G401.6 (cell line): Measurements from ENCODE around the gene RAPGEF6.
A peak's percentile ranks its signal among the peaks of the same experiment; 100 is the strongest.
"Not testable (repeated sequence)": the region's sequence is repeated elsewhere in the genome, so short reads cannot be mapped to it uniquely, and the experiment has no call there.

Experiments
- FAIRE-seq: peaks from 2 replicates; lab custom pipeline; 2012; peaks lifted over from hg19 to GRCh38; lab: Jason Lieb, UNC

The RAPGEF6 gene

DNA sequence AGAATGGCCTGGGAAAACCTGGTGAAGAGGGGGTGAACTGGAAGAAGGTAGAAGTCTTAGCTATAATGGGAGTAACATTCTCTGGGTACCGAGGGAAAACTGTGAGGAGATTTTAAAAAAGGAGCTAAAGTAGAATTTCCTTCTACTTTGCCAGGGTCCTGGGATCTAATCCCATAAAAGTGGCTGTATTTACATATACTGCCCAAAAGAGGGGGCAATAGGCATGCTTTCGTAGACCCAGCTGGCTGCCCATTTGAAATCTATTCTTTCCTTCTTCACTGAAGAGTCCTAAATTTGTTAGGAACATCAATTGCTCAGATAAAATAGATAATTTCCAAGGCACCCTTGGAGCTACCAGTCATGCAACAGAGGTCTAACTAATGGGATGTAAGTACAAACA lies 212.0 kb downstream of the RAPGEF6 start:
- FAIRE-seq, result peak; percentile 42

DNA sequence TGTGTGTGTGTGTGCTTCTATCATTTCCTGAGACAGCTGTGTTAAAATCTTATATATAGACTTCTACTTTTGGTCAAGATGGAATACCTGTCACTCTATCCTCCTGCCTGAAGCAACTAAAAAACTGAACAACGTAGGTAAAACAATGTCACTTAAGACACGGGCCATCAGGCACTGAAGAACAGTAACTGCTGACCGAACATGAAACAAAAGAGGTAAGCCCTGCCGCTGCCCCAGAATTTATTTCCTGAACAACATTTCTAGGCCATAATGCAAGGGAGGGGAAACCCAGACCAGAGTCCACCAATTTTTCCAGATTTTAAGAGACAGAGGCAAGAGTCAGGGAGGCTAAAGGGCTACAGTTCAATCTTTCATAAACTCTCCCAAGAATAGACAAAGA lies 215.2 kb downstream of the RAPGEF6 start:
- no peak for FAIRE-seq

DNA sequence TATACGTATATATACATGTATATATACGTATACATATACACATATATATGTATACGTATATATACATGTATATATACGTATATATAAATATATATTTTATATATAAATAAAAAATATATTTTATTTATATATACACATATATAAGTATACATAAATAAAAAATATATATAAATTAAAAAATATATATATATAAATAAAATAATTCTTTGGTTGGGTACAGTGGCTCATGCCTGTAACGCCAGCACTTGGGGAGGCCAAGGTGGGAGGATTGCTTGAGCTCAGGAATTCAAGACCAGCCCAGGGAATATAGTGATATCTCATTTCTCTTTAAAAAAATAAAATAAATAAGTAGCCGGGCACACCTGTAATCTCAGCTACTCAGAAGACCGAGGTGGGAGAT lies 216.2 kb downstream of the RAPGEF6 start:
- peak; percentile 91 for FAIRE-seq

DNA sequence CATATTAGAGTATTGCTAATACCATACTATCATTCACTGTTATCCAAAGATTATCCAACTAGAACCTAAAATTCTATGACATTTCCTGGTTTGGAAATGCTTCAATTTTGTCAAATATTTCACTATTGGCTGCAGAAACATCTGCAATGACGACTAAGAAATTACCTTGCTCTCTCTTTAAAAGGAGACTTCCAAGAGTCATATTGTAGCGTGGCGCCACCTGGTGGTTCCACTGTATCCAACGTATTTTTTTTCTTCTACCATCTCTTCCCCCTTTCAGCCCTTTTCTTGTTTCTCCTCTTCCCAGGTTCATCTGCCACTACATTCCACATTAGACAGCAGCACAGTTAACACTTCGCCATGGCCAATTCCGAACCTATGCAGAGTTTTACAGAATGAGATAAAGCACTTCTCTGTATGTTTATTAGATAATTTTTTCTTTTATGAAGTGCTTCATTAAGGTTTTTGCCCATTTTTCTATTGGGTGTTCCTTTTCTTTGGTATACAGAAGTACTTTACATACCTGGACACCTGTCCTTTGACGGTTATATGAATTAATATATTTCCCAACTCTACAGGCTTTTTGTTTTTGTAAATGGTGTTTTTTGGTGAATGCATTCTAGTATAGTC lies 217.7 kb downstream of the RAPGEF6 start:
- peak; percentile 92 for FAIRE-seq

DNA sequence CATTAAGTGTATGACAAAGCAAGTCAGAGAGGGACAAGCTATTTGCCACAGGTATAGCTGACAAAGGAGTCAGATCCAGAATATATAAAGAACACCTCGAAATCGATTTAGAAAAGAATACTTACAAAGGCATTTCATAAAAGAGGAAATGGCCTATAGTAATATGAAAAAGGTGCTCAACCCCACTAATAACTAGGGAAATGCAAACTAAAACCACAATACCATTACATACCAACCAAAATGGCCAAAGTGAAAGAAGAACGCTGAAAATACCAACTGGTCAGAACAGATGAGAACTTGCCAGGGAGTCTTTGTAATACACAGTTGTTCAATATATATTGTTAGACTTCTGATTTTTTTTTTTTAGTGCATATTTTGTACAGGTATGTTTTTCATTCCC lies 218.3 kb downstream of the RAPGEF6 start:
- no peak for FAIRE-seq

DNA sequence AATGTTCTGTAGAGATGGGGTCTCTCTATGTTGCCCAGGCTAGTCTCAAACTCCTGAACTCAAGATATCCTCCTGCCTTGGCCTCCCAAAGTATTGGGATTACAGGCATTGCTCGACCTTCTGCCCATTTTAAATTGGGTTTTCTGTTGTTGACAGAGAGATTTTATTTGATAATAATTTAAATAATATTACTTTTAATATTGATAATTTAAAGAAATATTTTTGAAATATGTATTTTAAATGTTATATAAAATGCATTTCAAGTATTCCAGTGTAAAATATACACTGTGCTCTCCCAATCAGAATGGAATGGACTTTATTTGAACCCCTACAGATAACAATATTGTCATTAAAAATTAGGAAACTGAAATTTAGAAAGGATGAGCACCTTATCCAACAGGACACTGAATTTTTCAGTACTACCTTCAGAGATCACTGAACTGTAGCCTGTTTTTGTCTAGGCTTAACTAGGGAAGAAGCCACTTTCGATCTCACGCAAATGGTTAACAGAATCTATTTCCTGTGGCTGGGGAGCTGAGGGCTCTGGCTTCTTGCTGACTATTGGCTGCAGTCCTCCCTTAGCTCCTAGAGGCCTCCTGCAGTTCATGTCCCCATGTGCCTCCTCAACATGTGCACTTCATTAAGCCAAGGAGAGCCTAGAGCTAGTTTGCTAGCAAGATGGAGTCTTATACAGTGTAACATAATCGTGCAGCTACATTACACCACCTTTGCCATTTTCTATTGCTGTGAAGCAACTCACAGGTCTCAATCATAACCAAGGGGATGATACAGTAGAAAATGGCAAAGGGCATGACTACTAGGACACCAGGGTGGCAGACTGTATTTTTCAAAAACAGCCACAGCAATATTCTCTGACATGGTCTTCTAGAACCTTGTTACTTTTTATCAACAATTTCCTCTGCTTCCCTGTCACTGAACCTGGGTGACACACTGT lies 221.1 kb downstream of the RAPGEF6 start:
- FAIRE-seq, result no peak

DNA sequence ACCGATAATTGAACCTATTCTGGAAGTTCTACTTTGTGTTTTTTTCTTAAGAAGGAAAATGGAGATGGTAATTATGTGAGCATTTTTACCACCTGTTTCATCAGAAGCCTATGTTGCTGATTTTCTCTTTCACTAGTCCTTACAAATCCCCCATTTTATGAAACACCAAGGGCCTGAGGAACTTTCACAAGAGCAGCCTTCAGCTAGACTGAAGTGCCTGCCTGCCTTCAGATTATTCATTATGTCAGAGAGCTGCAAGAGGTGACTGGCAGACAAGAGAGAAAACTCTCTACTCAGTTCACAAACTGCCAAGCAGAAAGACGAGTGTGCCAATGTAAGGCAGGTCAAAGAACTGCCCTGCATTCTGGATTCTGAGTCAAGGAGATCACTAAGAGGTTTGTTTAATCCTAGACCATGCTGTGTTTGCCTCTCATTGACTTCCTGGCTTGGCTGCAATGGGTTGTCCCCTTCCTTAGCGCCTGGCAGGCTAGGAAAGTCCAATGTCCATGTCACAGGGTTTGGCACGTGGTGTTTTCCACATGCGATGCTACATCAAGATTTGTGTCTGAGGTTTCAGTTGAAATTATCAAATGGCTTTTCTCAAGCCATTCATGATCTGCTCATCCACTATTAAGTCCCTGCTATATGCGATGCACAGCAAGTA lies 227.9 kb downstream of the RAPGEF6 start:
- no peak for FAIRE-seq

DNA sequence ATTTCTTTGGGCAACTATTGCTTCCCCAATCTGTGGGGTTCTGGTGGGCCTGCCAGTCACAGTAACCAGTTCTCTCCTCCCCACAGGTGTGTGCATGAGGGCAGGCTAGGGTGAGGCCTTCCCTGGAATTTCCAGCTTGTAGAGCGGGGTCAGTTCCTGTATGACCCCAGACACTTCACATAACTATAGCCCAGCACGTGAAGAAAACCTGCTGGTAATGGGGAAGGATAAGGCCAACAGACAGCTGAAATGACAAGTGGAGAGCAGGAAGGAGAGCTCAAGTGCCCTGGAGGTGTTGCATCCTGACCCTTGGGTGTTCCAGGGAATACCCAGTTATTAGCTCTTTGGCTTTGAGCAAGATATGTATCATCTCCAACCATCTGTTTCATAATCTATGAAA lies 229.0 kb downstream of the RAPGEF6 start:
- FAIRE-seq, result no peak

DNA sequence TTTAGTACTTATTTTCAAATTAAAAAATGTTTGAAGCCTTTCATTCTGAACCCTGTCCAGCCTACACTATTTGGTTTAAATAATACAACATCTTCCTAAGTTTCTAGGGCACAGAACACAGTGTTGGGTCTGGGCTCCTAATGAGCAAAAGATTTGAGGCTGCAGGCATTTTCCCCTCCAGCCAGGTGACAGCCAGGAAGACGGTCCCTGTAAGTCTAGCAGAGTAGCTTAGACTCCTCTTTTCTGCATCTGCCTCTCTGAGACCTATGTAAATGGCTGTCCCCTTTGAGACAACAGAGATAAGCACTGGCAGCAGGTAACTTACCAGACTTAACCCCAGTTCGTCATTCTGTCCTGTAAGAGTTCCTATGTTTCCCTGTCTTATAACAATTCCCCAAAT lies 229.4 kb downstream of the RAPGEF6 start:
- FAIRE-seq, result no peak

DNA sequence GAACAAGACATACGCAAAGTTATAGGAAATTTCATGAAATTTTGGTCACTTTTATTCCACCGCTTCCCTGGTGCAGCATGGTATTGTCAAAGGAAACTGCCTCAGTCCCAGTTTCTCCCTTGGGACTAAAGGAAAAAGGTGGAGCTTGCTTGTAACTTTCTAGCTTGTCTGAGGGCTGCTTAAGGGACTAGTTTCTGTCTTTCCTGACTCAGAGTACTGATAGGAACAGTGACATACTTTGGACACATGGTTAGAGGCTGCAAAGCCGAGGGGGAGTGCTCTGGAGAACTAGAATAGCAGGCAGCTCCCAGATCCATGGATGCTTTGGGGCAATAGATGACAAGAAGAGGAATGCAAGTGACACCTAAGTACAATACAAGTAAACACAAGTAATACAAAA lies 234.4 kb downstream of the RAPGEF6 start:
- FAIRE-seq, result no peak

DNA sequence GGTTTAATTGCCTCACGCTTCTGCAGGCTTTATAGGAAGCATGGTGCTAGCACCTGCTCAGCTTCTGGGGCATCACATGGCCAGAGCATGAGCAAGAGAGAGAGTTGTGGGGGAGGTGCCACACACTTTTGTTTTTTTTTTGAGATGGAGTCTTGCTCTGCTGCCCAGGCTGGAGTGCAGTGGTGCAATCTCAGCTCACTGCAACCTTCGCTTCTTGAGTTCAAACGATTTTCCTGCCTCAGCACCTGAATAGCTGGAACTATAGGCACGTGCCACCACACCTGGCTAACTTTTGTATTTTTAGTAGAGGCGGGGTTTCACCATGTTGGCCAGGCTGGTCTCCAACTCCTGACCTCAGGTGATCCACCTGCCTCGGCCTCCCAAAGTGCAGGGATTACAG lies 236.0 kb downstream of the RAPGEF6 start:
- FAIRE-seq, result not testable (repeated sequence)

DNA sequence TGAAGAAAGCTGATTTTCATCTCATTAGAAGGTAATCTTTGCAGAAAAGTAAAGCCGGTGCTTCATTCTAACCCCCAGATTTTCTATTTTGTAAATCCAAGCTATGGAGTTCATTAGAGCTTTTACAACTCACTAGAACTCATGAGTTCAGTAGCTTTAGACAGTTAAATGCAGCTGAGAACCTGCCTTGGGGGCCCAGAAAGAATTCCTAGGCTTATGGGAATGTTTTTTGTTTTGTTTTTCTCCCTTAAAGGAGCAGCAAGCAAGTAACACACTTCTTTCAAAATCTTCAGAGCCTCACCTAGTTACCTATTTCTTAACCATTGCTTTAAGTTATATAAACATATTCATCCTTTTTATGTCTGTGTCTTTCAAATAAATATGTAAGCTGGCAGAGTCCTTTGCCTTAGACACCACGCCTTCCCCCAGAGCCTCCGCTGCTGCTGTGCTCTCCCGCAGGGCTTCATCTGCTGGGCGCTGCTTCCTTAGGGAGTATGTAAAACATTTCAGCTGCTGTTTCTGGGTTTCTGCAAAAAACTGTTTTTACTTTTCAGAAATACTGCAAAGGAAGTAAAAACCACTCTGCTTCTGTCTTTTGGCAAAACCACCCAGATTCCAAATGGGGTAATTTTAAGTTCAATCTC lies 238.3 kb downstream of the RAPGEF6 start:
- FAIRE-seq, result no peak

DNA sequence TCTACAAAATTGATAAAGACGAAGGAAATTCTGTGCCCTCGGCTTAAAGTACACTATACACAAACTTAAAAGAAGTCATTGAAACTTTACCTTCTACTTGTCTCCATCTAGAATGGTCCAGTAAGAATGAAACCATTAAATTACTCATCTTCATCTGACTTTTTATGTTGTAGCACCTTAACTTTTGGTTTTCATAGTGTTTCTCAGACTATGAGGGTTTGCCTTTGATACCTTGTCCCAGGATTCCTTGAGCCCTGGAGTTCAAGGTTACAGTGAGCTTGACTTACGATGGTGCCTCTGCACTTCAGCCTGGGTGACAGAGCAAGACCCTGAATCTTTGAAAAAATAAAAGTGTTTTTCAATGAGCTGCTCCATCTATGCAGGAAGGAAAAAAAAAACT lies 239.0 kb downstream of the RAPGEF6 start:
- no peak for FAIRE-seq

DNA sequence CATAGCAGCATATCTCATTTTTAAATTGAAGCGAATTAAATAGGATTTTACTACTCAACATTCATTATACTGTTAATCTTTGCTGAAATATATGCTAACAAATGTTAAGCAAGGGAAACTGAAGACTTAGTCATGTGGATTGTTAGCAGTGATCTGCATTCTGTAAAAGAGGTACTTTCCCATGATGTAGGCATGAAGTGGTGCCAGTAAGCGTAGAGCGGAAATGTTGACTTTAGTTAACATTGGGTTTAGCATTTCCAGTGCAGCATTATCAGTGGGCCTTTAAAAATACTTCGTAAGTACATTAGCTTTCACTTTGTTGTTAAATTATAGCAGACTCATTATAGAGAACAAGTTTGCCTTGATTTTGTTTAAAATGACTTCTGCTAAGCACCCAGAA lies 240.9 kb downstream of the RAPGEF6 start:
- no peak for FAIRE-seq

DNA sequence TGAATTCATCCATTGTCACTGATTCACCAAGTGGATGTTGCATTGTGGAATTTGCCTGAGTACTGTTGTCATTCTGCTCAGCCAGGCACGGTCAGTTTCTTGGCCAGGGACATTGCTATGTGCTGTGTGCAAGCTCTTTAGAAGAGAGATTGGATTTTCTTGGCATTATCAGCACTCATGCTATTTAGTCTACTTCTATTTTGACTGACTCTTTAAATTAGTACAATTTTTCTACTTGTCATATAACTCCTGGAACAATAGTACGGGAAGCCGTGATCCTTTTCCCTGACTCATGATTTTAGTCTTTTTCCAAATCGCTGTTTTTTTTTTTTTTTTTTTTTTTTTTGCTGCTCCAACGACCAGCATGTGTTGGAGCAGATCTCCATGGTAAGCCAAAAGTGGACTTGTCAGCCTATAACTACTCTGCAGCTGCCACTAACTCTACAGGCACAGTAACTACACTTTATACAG lies 241.5 kb downstream of the RAPGEF6 start:
- FAIRE-seq, result no peak

DNA sequence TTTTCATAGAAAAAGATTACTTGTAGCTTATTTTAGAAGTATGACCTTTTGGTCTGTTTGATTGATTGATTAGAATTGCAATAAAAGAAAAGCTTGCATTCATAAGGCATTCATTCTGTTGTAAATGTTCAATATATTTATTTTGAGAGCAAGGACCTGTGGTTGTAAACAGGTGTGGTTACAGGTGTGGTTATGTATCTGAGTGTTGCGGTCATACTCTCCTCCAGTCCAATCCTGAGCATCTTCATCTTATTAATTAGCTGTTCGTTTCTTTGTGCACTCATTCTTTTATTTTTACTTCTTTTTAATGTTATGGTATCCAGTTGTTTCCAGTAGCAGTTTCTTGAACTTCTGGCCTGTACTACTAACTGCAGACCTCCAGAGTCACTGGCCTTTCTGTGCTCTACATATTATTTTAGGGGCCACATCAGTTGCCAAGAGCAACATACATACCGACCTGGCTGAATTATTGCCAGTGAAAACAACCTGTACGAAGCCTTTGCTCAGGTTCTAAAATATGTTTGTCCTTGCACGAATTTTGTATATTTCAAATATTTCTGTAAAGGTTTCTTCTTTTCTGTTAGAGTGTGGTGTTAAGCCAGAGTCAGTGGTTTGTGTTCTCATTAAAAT lies 242.4 kb downstream of the RAPGEF6 start:
- FAIRE-seq, result no peak

DNA sequence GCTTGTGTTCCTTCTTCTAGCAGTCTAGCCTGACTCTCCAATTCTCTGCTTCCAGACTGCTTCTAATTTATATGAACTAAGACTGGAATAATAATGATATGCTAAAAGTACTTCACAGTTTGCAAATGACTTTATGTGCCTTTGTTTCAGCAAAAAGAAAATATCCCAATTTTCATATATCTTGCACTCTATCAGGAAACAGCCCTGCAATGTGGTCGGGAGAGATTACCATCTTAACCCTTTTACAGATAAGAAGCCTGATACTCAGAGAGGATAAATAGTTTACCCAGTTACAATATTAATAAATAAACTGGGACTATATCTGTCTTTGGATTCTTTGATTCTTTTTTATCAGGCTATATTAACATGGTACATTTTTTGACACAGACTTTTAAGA lies 245.2 kb downstream of the RAPGEF6 start:
- FAIRE-seq, result no peak

DNA sequence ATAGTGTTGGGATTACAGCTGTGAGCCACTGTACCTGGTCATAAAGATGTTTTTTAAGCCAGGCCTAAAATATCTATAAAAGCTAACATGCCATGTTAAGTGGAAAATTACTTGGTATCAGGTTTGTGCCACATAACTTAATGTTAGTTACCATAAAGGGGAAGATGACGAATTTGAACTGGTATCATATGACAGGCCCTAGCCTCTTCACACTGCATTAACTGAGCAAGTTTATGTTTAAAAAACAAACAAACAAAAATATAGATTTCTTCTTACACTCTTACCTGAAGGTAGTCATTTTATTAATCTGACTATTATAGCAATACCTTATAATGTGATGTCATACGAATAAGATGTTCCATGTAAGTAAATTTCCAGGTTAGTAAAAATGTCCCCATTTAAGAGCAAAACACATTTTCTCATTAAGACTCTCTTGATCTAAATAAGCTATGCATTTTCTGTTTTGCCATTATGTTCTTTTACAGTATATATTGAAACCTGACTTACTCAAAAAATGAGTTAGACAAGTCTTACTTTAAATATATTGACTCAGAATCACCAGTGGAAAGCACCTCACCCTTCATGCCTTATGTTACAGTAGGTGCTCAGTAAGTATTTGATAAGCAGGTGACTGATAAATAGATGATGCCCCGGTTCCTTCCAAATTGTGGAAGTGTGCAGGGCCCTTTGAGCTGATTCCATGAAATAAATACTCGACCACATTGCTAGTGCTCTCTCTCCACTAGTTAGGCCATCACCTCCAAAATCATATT lies 245.7 kb downstream of the RAPGEF6 start:
- FAIRE-seq, result no peak

DNA sequence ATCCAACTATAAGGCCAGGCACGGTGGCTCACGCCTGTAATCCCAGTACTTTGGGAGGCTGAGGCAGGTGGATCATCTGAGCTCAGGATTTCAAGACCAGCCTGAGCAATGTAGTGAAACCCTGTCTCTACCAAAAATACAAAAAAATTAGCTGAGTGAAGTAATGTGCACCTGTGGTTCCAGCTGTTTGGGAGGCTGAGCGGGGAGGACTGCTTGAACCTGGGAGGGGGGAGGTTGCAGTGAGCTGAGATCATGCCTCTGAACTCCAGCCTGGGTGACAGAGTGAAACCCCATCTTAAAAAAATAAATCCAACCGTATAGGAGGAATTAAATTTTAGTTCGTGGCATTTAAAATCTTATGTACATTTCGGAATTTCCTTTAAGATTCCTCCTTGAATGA lies 247.8 kb downstream of the RAPGEF6 start:
- no peak for FAIRE-seq

DNA sequence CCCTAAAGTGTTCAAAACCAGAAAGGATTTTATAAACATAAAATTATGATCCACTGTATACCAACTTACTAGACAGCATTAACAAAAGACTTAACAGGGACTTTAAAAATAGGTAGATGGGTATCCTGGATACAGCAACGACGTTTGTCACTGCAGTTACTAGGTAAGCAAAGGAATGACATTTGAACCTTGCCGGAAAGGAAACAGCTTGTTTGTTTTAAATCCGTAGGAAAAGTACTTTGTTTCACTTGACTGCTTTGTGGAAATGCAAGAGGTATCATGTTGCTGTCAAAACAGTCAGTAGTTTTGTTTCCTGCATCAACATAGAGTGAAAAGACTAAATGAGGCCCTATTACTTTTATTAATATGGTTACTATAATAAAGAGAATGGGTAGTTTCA lies 248.2 kb downstream of the RAPGEF6 start:
- FAIRE-seq, result no peak

DNA sequence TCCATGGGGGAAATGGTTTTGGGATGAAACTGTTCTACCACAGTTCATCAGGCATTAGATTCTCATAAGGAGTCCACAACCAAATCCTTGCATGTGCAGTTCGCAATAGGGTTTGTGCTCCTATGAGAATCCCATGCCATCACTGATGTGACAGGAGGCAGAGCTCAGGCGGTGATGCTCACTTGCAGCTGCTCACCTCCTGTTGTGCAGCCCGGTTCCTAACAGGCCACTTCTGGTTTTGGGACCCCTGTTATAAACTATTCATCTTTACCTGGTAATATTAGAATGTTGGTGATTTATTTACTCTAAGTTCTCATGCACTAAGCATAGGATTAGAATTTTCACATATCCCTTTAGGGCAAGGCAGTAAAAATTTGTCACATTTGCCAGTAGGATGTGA lies 248.9 kb downstream of the RAPGEF6 start:
- no peak for FAIRE-seq
